DMS114 treated with DMSO at 0.1 percent for 48 hours (cell line): ENCODE measurements around the gene RAB36.

Experiments used
- DNase-seq: peaks from one replicate; lab custom pipeline; 2025; ENCODE audit not compliant: unreplicated experiment; lab: John Stamatoyannopoulos, UW

Gene RAB36

GRCh38 chr22:23180893-23181720, 35.8 kb downstream of the RAB36 start:
- no peak for DNase-seq

- DNase-seq: no peak
Measured at GRCh38 chr22:23181721-23182308, 36.5 kb downstream of the RAB36 start.

GRCh38 chr22:23182309-23183060, 37.2 kb downstream of the RAB36 start:
- no peak for DNase-seq

- DNase-seq: no peak
Measured at GRCh38 chr22:23183061-23183698, 37.9 kb downstream of the RAB36 start.

GRCh38 chr22:23184100-23184763, 39.0 kb downstream of the RAB36 start:
- no peak for DNase-seq

- no peak for DNase-seq
Measured at GRCh38 chr22:23184764-23185113, 39.5 kb downstream of the RAB36 start.

GRCh38 chr22:23187211-23187610, 41.9 kb downstream of the RAB36 start:
- DNase-seq: no peak

- DNase-seq: no peak
Measured at GRCh38 chr22:23187871-23188700, 42.8 kb downstream of the RAB36 start.

GRCh38 chr22:23190526-23190925, 45.2 kb downstream of the RAB36 start:
- DNase-seq: no peak

GRCh38 chr22:23192133-23192532, 46.9 kb downstream of the RAB36 start:
- no peak for DNase-seq

GRCh38 chr22:23192558-23192957, 47.3 kb downstream of the RAB36 start:
- DNase-seq: no peak

- no peak for DNase-seq
Measured at GRCh38 chr22:23193196-23193827, 48.0 kb downstream of the RAB36 start.

- DNase-seq: no peak
Measured at GRCh38 chr22:23193882-23194281, 48.6 kb downstream of the RAB36 start.

- DNase-seq: no peak
Measured at GRCh38 chr22:23196165-23196564, 50.9 kb downstream of the RAB36 start.

- no peak for DNase-seq
Measured at GRCh38 chr22:23197836-23198235, 52.6 kb downstream of the RAB36 start.

- no peak for DNase-seq
Measured at GRCh38 chr22:23199159-23199558, 53.9 kb downstream of the RAB36 start.

- no peak for DNase-seq
Measured at GRCh38 chr22:23200898-23201297, 55.6 kb downstream of the RAB36 start.

- no peak for DNase-seq
Measured at GRCh38 chr22:23202812-23203451, 57.7 kb downstream of the RAB36 start.

- DNase-seq: no peak
Measured at GRCh38 chr22:23203452-23204124, 58.3 kb downstream of the RAB36 start.
